H9 (cell line): Measurements from ENCODE around the gene RAPGEF6. TPM values are rescaled to one million over a fixed set of nuclear protein-coding genes. Genes with fewer than 3 reads are reported as not detected.

Source experiments
- DNase-seq: peaks from one replicate; pipeline ENCODE4 v3.0.0-alpha.2; 2017
- H2AFZ ChIP-seq: one replicate; pipeline ENCODE4 v1.6.1; 2013; ENCODE audit warnings: mild to moderate bottlenecking, low read length, control low read depth, moderate library complexity
- H2AK5ac ChIP-seq: 2 replicates; pipeline ENCODE4 v1.6.1; 2013; ENCODE audit warnings: low read length, control low read depth, mixed read lengths; ENCODE audit not compliant: insufficient read length
- H2BK120ac ChIP-seq: one replicate; pipeline ENCODE4 v1.6.1; 2013; ENCODE audit warnings: low read depth, mild to moderate bottlenecking, low read length, control low read depth, inconsistent platforms; ENCODE audit not compliant: poor library complexity, severe bottlenecking
- H2BK12ac ChIP-seq: 2 replicates; pipeline ENCODE4 v1.6.1; 2013; ENCODE audit warnings: low read length, control low read depth, mixed read lengths, low read depth; ENCODE audit not compliant: insufficient read length
- H2BK15ac ChIP-seq: 2 replicates; pipeline ENCODE4 v1.6.1; 2013; ENCODE audit warnings: low read depth, low read length, control low read depth
- H2BK20ac ChIP-seq: one replicate; pipeline ENCODE4 v1.6.1; 2013; ENCODE audit warnings: low read depth, mild to moderate bottlenecking, low read length, control low read depth, inconsistent platforms; ENCODE audit not compliant: poor library complexity, severe bottlenecking
- H2BK5ac ChIP-seq: 2 replicates; pipeline ENCODE4 v1.6.1; 2013; ENCODE audit warnings: low read length, control low read depth, mixed read lengths; ENCODE audit not compliant: insufficient read length
- H3K14ac ChIP-seq: 2 replicates; pipeline ENCODE4 v1.6.1; 2013; ENCODE audit warnings: low read length, control low read depth; ENCODE audit not compliant: insufficient read depth
- H3K18ac ChIP-seq: 2 replicates; pipeline ENCODE4 v1.6.1; 2013; ENCODE audit warnings: low read depth, mild to moderate bottlenecking, mixed read lengths, low read length, control low read depth; ENCODE audit not compliant: insufficient read length
- H3K23ac ChIP-seq: 2 replicates; pipeline ENCODE4 v1.6.1; 2013; ENCODE audit warnings: low read length, control low read depth, mixed read lengths, low read depth; ENCODE audit not compliant: insufficient read length
- H3K23me2 ChIP-seq: 2 replicates; pipeline ENCODE4 v1.6.1; 2013; ENCODE audit warnings: low read depth, mild to moderate bottlenecking, mixed read lengths, low read length, control low read depth; ENCODE audit not compliant: insufficient read length, poor library complexity, severe bottlenecking
- H3K27ac ChIP-seq: 2 replicates; pipeline ENCODE4 v1.5.1; 2013; ENCODE audit warnings: low read length, control low read depth, mixed read lengths, low read depth; ENCODE audit not compliant: insufficient read length
- H3K27me3 ChIP-seq: 2 replicates; pipeline ENCODE4 v1.6.1; 2013; ENCODE audit warnings: low read length, control low read depth, inconsistent platforms; ENCODE audit not compliant: insufficient read depth
- H3K4ac ChIP-seq: 2 replicates; pipeline ENCODE4 v1.6.1; 2013; ENCODE audit warnings: low read depth, mild to moderate bottlenecking, control low read depth, inconsistent platforms, low read length, moderate library complexity
- H3K4me1 ChIP-seq: 2 replicates; pipeline ENCODE4 v1.6.1; 2013; ENCODE audit warnings: low read length, control low read depth, inconsistent platforms; ENCODE audit not compliant: insufficient read depth
- H3K4me2 ChIP-seq: 2 replicates; pipeline ENCODE4 v1.6.1; 2013; ENCODE audit warnings: low read length, control low read depth, mixed read lengths; ENCODE audit not compliant: insufficient read length, insufficient read depth
- H3K56ac ChIP-seq: 2 replicates; pipeline ENCODE4 v1.6.1; 2013; ENCODE audit warnings: low read depth, mild to moderate bottlenecking, mixed read lengths, low read length, control low read depth; ENCODE audit not compliant: insufficient read length
- H3K79me1 ChIP-seq: 2 replicates; pipeline ENCODE4 v1.6.1; 2013; ENCODE audit warnings: low read depth, mild to moderate bottlenecking, moderate library complexity, low read length, control low read depth, inconsistent platforms; ENCODE audit not compliant: insufficient read depth, poor library complexity, severe bottlenecking
- H3K79me2 ChIP-seq: 2 replicates; pipeline ENCODE4 v1.6.1; 2013; ENCODE audit warnings: low read length, control low read depth, inconsistent platforms; ENCODE audit not compliant: insufficient read depth
- H3K9ac ChIP-seq: 2 replicates; pipeline ENCODE4 v1.6.1; 2013; ENCODE audit warnings: low read length, control low read depth, mixed read lengths; ENCODE audit not compliant: insufficient read length; ENCODE audit errors: extremely low read depth
- H3K9me3 ChIP-seq: one replicate; pipeline ENCODE4 v1.6.1; 2013; ENCODE audit warnings: low read depth, low read length, inconsistent platforms; ENCODE audit not compliant: control insufficient read depth
- H3T11ph ChIP-seq: one replicate; pipeline ENCODE4 v1.6.1; 2013; ENCODE audit warnings: mild to moderate bottlenecking, low read length, control low read depth, inconsistent platforms
- H4K20me1 ChIP-seq: one replicate; pipeline ENCODE4 v1.6.1; 2013; ENCODE audit not compliant: control insufficient read depth, insufficient read length, insufficient read depth
- H4K5ac ChIP-seq: 2 replicates; pipeline ENCODE4 v1.6.1; 2013; ENCODE audit warnings: low read depth, mild to moderate bottlenecking, mixed read lengths, low read length, control low read depth; ENCODE audit not compliant: insufficient read length
- H4K8ac ChIP-seq: replicated peaks from 2 replicates; pipeline ENCODE4 v1.6.1; 2013; ENCODE audit warnings: low read length, control low read depth, mixed read lengths, low read depth; ENCODE audit not compliant: insufficient read length
- H4K91ac ChIP-seq: 2 replicates; pipeline ENCODE4 v1.6.1; 2013; ENCODE audit warnings: low read depth, mild to moderate bottlenecking, moderate library complexity, mixed read lengths, low read length, control low read depth; ENCODE audit not compliant: insufficient read length
- H3K27ac Mint-ChIP-seq, 3 experiments: 2 replicates in 2 of 3; 3 replicates in 1 of 3; pipeline ENCODE4 v1.8.0; 2020 to 2021; ENCODE audit warnings: mixed read lengths in 3 of 3, mild to moderate bottlenecking in 1 of 3, moderate library complexity in 1 of 3
- H3K27me3 Mint-ChIP-seq: 2 replicates; pipeline ENCODE4 v1.8.0; 2021; ENCODE audit warnings: low read depth, mild to moderate bottlenecking, moderate library complexity, mixed read lengths
- H3K36me3 Mint-ChIP-seq, 3 experiments: 2 replicates in 2 of 3; 3 replicates in 1 of 3; pipeline ENCODE4 v1.8.0; 2020 to 2021; ENCODE audit warnings: low read depth in 3 of 3, mixed read lengths in 3 of 3; ENCODE audit not compliant: insufficient read depth in 1 of 3
- H3K4me1 Mint-ChIP-seq, 2 experiments: 2 replicates each; pipeline ENCODE4 v1.8.0; 2020; ENCODE audit warnings: mixed read lengths in 2 of 2
- H3K4me3 Mint-ChIP-seq, 2 experiments: 2 replicates in 1 of 2; 3 replicates in 1 of 2; pipeline ENCODE4 v1.8.0; 2020 to 2021; ENCODE audit warnings: mild to moderate bottlenecking in 2 of 2, mixed read lengths in 2 of 2, moderate library complexity in 1 of 2
- H3K9me3 Mint-ChIP-seq, 2 experiments: 2 replicates in 1 of 2; 3 replicates in 1 of 2; pipeline ENCODE4 v1.8.0; 2020; ENCODE audit warnings: mild to moderate bottlenecking in 2 of 2, mixed read lengths in 2 of 2, moderate library complexity in 1 of 2
- CTCF ChIP-seq: fragments of 200-600 bp; sonication (generic); conservative IDR thresholded peaks from 3 replicates; pipeline ENCODE4 v1.8.0; 2021; ENCODE audit warnings: antibody characterized with exemption, mild to moderate bottlenecking
- WGBS: extraction: QIAGEN DNeasy Blood & Tissue Kit; methylation state at CpG from one replicate; pipeline ENCODE4 v1.1.7; 2013; ENCODE audit warnings: missing lambda C conversion rate, low lambda C conversion rate, mixed read lengths; ENCODE audit not compliant: insufficient read length; ENCODE audit errors: extremely low coverage; 5-methylcytosine and 5-hydroxymethylcytosine counted together
- total RNA-seq: library from RNA; stranded (reverse); gene quantifications from 2 replicates; pipeline ENCODE4 v1.2.1, GENCODE V29; 2021

Gene RAPGEF6
- total RNA-seq, 1 experiment from 2014 or later: 19.7 TPM

DNA sequence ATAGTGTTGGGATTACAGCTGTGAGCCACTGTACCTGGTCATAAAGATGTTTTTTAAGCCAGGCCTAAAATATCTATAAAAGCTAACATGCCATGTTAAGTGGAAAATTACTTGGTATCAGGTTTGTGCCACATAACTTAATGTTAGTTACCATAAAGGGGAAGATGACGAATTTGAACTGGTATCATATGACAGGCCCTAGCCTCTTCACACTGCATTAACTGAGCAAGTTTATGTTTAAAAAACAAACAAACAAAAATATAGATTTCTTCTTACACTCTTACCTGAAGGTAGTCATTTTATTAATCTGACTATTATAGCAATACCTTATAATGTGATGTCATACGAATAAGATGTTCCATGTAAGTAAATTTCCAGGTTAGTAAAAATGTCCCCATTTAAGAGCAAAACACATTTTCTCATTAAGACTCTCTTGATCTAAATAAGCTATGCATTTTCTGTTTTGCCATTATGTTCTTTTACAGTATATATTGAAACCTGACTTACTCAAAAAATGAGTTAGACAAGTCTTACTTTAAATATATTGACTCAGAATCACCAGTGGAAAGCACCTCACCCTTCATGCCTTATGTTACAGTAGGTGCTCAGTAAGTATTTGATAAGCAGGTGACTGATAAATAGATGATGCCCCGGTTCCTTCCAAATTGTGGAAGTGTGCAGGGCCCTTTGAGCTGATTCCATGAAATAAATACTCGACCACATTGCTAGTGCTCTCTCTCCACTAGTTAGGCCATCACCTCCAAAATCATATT lies 245.7 kb downstream of the RAPGEF6 start:
- Histone ChIP-seq H3K56ac (no peak overlapping the region), H3K9me3 (no peaks in the 10 kb centered on the region), H3K27ac (no peak overlapping the region), H3K23ac (no peak overlapping the region), H3K27me3 (no peaks in the 10 kb centered on the region), H3K18ac (no peak overlapping the region), H2AK5ac (no peak overlapping the region), H2BK120ac (no peak overlapping the region), H2BK5ac (no peak overlapping the region), H3K79me1 (no peaks in the 10 kb centered on the region), H3K4ac (no peak overlapping the region), H3K23me2 (no peaks in the 10 kb centered on the region), H2BK12ac (no peak overlapping the region), H4K20me1 (no peaks in the 10 kb centered on the region), H3T11ph (no peak overlapping the region), H2BK15ac (no peak overlapping the region), H3K4me1 (no peaks in the 10 kb centered on the region), H3K79me2 (no peaks in the 10 kb centered on the region), H4K8ac (no peak overlapping the region), H3K9ac (no peak overlapping the region), H4K5ac (no peak overlapping the region), H3K4me2 (no peak overlapping the region), H4K91ac (no peak overlapping the region), H2BK20ac (no peak overlapping the region), H2AFZ (no peak overlapping the region), H3K14ac (no peak overlapping the region)
- no CpG with 5 or more reads among the region's 4 CpGs for WGBS
- no peaks in the 10 kb centered on the region; the same call in 1 of the 2 replicates for H3K27me3 Mint-ChIP-seq
- no peaks in the 10 kb centered on the region for H3K9me3 Mint-ChIP-seq
- DNase-seq: no peak
- TF ChIP-seq CTCF: no peak
- H3K36me3 Mint-ChIP-seq: peaks cover 4 to 27% (median 17%) of the 10 kb centered on the region in 3 experiments; a peak in 5 of 7 replicates
- peaks cover 0 to 8% of the 10 kb centered on the region in 2 experiments; a peak in 2 of 4 replicates for H3K4me1 Mint-ChIP-seq
- H3K4me3 Mint-ChIP-seq: no peak overlapping the region
- H3K27ac Mint-ChIP-seq: no peak overlapping the region
